HL-60 (cell line): Measurements from ENCODE around the gene KRTAP4-7.

ENCODE experiments used
- CTCF ChIP-seq: IDR thresholded peaks from one replicate; pipeline ENCODE4 v1.5.1; 2011; ENCODE audit warnings: low read length, control low read depth, inconsistent platforms; ENCODE audit not compliant: insufficient read depth
- GABPA ChIP-seq: IDR thresholded peaks from 2 replicates; pipeline ENCODE4 v1.6.1; 2012; ENCODE audit warnings: low read depth
- POLR2AphosphoS5 ChIP-seq: IDR thresholded peaks from 2 replicates; pipeline ENCODE4 v1.6.1; 2012; ENCODE audit warnings: low read depth
- REST ChIP-seq: IDR thresholded peaks from 2 replicates; pipeline ENCODE4 v1.6.1; 2012; ENCODE audit warnings: low read depth; ENCODE audit not compliant: insufficient replicate concordance
- SPI1 ChIP-seq: IDR thresholded peaks from 2 replicates; pipeline ENCODE4 v1.6.1; 2012; ENCODE audit warnings: low read depth, mild to moderate bottlenecking, borderline replicate concordance

- no peak for TF ChIP-seq CTCF
- TF ChIP-seq REST: no peak
- no peak for TF ChIP-seq GABPA
- no peak for TF ChIP-seq POLR2AphosphoS5
- no peak for TF ChIP-seq SPI1
These were observed 34.8 kb upstream of the KRTAP4-7 start for GRCh38 chr17:41049110-41049509.
